Measurements from ENCODE around the gene AQP12A.

- no peak for TF ChIP-seq CEBPB (IDR thresholded peaks at IDR 0.05)
- TF ChIP-seq, protein P1, sequence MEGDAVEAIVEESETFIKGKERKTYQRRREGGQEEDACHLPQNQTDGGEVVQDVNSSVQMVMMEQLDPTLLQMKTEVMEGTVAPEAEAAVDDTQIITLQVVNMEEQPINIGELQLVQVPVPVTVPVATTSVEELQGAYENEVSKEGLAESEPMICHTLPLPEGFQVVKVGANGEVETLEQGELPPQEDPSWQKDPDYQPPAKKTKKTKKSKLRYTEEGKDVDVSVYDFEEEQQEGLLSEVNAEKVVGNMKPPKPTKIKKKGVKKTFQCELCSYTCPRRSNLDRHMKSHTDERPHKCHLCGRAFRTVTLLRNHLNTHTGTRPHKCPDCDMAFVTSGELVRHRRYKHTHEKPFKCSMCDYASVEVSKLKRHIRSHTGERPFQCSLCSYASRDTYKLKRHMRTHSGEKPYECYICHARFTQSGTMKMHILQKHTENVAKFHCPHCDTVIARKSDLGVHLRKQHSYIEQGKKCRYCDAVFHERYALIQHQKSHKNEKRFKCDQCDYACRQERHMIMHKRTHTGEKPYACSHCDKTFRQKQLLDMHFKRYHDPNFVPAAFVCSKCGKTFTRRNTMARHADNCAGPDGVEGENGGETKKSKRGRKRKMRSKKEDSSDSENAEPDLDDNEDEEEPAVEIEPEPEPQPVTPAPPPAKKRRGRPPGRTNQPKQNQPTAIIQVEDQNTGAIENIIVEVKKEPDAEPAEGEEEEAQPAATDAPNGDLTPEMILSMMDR (IDR thresholded peaks at IDR 0.05): no peak
- TF ChIP-seq EP300 (IDR thresholded peaks at IDR 0.05): no peak
- TF ChIP-seq BCL3 (IDR thresholded peaks at IDR 0.05): no peak
- TF ChIP-seq, protein P2, sequence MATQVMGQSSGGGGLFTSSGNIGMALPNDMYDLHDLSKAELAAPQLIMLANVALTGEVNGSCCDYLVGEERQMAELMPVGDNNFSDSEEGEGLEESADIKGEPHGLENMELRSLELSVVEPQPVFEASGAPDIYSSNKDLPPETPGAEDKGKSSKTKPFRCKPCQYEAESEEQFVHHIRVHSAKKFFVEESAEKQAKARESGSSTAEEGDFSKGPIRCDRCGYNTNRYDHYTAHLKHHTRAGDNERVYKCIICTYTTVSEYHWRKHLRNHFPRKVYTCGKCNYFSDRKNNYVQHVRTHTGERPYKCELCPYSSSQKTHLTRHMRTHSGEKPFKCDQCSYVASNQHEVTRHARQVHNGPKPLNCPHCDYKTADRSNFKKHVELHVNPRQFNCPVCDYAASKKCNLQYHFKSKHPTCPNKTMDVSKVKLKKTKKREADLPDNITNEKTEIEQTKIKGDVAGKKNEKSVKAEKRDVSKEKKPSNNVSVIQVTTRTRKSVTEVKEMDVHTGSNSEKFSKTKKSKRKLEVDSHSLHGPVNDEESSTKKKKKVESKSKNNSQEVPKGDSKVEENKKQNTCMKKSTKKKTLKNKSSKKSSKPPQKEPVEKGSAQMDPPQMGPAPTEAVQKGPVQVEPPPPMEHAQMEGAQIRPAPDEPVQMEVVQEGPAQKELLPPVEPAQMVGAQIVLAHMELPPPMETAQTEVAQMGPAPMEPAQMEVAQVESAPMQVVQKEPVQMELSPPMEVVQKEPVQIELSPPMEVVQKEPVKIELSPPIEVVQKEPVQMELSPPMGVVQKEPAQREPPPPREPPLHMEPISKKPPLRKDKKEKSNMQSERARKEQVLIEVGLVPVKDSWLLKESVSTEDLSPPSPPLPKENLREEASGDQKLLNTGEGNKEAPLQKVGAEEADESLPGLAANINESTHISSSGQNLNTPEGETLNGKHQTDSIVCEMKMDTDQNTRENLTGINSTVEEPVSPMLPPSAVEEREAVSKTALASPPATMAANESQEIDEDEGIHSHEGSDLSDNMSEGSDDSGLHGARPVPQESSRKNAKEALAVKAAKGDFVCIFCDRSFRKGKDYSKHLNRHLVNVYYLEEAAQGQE (IDR thresholded peaks at IDR 0.05): no peak
- TF ChIP-seq POLR2A (IDR thresholded peaks at IDR 0.05; ENCODE audit: low read length): no peak
Measured at GRCh38 chr2:240648155-240648649, 43.5 kb upstream of the AQP12A start.
